Brain microvascular endothelial cell (primary cell): Measurements from ENCODE around the gene HSD11B1.

Experiments
- DNase-seq: peaks from one replicate; pipeline ENCODE4 v3.0.0-alpha.2; 2020
- H3K27ac ChIP-seq: fragments of 250-450 bp; sonication (Bioruptor Pico); 2 replicates; pipeline ENCODE4 v1.5.1; 2020; ENCODE audit warnings: mild to moderate bottlenecking, moderate library complexity
- H3K27me3 ChIP-seq: fragments of 250-450 bp; sonication (Bioruptor Pico); replicated peaks from 2 replicates; pipeline ENCODE4 v1.5.1; 2020; ENCODE audit warnings: mild to moderate bottlenecking
- H3K36me3 ChIP-seq: fragments of 250-450 bp; sonication (Bioruptor Pico); replicated peaks from 2 replicates; pipeline ENCODE4 v1.5.1; 2020; ENCODE audit warnings: mild to moderate bottlenecking
- H3K4me3 ChIP-seq: 2 replicates; pipeline ENCODE4 v1.5.1; 2011; ENCODE audit warnings: low read depth, mild to moderate bottlenecking, control low read depth, low read length, moderate library complexity
- CTCF ChIP-seq: IDR thresholded peaks from 2 replicates; pipeline ENCODE4 v1.5.1; 2011; ENCODE audit warnings: low read depth, mild to moderate bottlenecking, moderate library complexity, low read length, control low read depth, inconsistent platforms; ENCODE audit errors: missing control alignments
- in situ Hi-C: cut with HindIII; loops from 2 replicates; pipeline ENCODE4 v1.10.0; 2017; ENCODE audit warnings: low sequenced_read_pairs, low pct_ligation_motif_present

Gene HSD11B1

GRCh38 chr1:209729436-209729835, 24.8 kb downstream of the HSD11B1 start:
- TF ChIP-seq CTCF: no peak
- Histone ChIP-seq H3K27ac (no peak overlapping the region), H3K36me3 (no peaks in the 10 kb centered on the region), H3K27me3 (no peaks in the 10 kb centered on the region), H3K4me3 (no peak overlapping the region)
- no peak for DNase-seq
- in situ Hi-C loops: no loop called here

GRCh38 chr1:209732725-209733124, 28.1 kb downstream of the HSD11B1 start:
- Histone ChIP-seq H3K4me3 (no peak overlapping the region), H3K27ac (no peak overlapping the region), H3K27me3 (no peaks in the 10 kb centered on the region), H3K36me3 (no peaks in the 10 kb centered on the region)
- TF ChIP-seq CTCF: no peak
- in situ Hi-C loops: no loop called here
- DNase-seq: peak; percentile 12

GRCh38 chr1:209733409-209734192, 29.0 kb downstream of the HSD11B1 start:
- no peak for TF ChIP-seq CTCF
- H3K27me3 ChIP-seq: no peaks in the 10 kb centered on the region
- no peaks in the 10 kb centered on the region for H3K36me3 ChIP-seq
- in situ Hi-C loops: no loop called here
- H3K27ac ChIP-seq: no peak overlapping the region
- peak; percentile 15 for DNase-seq
- no peak overlapping the region for H3K4me3 ChIP-seq

GRCh38 chr1:209736490-209737117, 32.0 kb downstream of the HSD11B1 start:
- in situ Hi-C loops: no loop called here
- Histone ChIP-seq H3K27ac (no peak overlapping the region), H3K27me3 (no peaks in the 10 kb centered on the region), H3K4me3 (no peak overlapping the region), H3K36me3 (no peaks in the 10 kb centered on the region)
- TF ChIP-seq CTCF: no peak
- DNase-seq: no peak

GRCh38 chr1:209737118-209737505, 32.5 kb downstream of the HSD11B1 start:
- H3K27ac ChIP-seq: no peak overlapping the region
- H3K27me3 ChIP-seq: no peaks in the 10 kb centered on the region
- no peak for TF ChIP-seq CTCF
- no peaks in the 10 kb centered on the region for H3K36me3 ChIP-seq
- DNase-seq: no peak
- in situ Hi-C loops: no loop called here
- no peak overlapping the region for H3K4me3 ChIP-seq
